PC-9 (cell line): Measurements from ENCODE around the gene KRT34. TPM values are rescaled to one million over a fixed set of nuclear protein-coding genes. Genes with fewer than 3 reads are reported as not detected.

ENCODE experiments used
- BruUV-seq: library from RNA; stranded (reverse); fragments of 400-500 nt; replicated peaks from 2 replicates; lab custom pipeline; 2021; lab: Mats Ljungman, UMichigan
- CTCF ChIA-PET: fragments of 300-600 bp; sonication (Branson Sonifier 250); formaldehyde crosslinking; loops from one replicate; lab custom pipeline; 2022; ENCODE audit warnings: antibody characterized with exemption; lab: Charles Lee
- POLR2A ChIA-PET: fragments of 300-600 bp; sonication (Branson Sonifier 250); formaldehyde crosslinking; loops from one replicate; lab custom pipeline; 2022; ENCODE audit warnings: antibody characterized with exemption; ENCODE audit not compliant: unreplicated experiment; lab: Charles Lee
- DNase-seq, 2 experiments: peaks; one replicate each; pipeline versions ENCODE4 v3.0.0 to v3.0.0-alpha.2; 2015 to 2022; ENCODE audit warnings: mixed read lengths in 1 of 2
- H2AFZ ChIP-seq: fragments of 200-600 bp; sonication (generic); 2 replicates; pipeline ENCODE4 v1.8.1; 2017; ENCODE audit warnings: antibody characterized with exemption
- H3F3A ChIP-seq: fragments of 200-600 bp; sonication (generic); 2 replicates; pipeline ENCODE4 v1.8.1; 2017; ENCODE audit warnings: antibody characterized with exemption, mild to moderate bottlenecking, low read depth; ENCODE audit not compliant: insufficient read depth
- H3K27ac ChIP-seq: fragments of 200-600 bp; sonication (generic); 2 replicates; pipeline ENCODE4 v1.6.1; 2016; ENCODE audit warnings: mixed run types
- H3K27me3 ChIP-seq: fragments of 200-600 bp; sonication (generic); 2 replicates; pipeline ENCODE4 v1.6.1; 2016; ENCODE audit warnings: low read depth, mixed run types; ENCODE audit not compliant: insufficient read depth
- H3K36me3 ChIP-seq: fragments of 200-600 bp; sonication (generic); 2 replicates; pipeline ENCODE4 v1.6.1; 2016; ENCODE audit warnings: low read depth, mixed run types
- H3K4me1 ChIP-seq: fragments of 200-600 bp; sonication (generic); replicated peaks from 2 replicates; pipeline ENCODE4 v1.6.1; 2016; ENCODE audit warnings: mixed run types; ENCODE audit not compliant: insufficient read depth
- H3K4me2 ChIP-seq: fragments of 200-600 bp; sonication (generic); 2 replicates; pipeline ENCODE4 v1.6.1; 2017; ENCODE audit warnings: mixed run types
- H3K4me3 ChIP-seq: fragments of 200-600 bp; sonication (generic); 2 replicates; pipeline ENCODE4 v1.6.1; 2016; ENCODE audit warnings: mixed run types
- H3K79me2 ChIP-seq: fragments of 200-600 bp; sonication (generic); 2 replicates; pipeline ENCODE4 v1.6.1; 2017; ENCODE audit warnings: low read depth, mixed run types
- H3K9me2 ChIP-seq: fragments of 200-600 bp; sonication (generic); 2 replicates; pipeline ENCODE4 v1.8.1; 2017; ENCODE audit warnings: mild to moderate bottlenecking; ENCODE audit not compliant: insufficient read depth
- H3K9me3 ChIP-seq: fragments of 200-600 bp; sonication (generic); 2 replicates; pipeline ENCODE4 v1.8.1; 2016; ENCODE audit warnings: low read depth; ENCODE audit not compliant: insufficient read depth
- H4K20me1 ChIP-seq: fragments of 200-600 bp; sonication (generic); 2 replicates; pipeline ENCODE4 v1.8.1; 2017; ENCODE audit not compliant: insufficient read depth
- EZH2 ChIP-seq: fragments of 200-600 bp; sonication (generic); IDR thresholded peaks from 2 replicates; pipeline ENCODE4 v1.8.0; 2017; ENCODE audit warnings: antibody characterized with exemption, low read depth
- intact Hi-C: fragments of 100-400 bp; cut with micrococcal nuclease; formaldehyde crosslinking; loops from one replicate; pipeline ENCODE4 v1.10.0; 2022; ENCODE audit not compliant: unreplicated experiment
- total RNA-seq: library from RNA; stranded (reverse); gene quantifications from 2 replicates; pipeline ENCODE4 v1.2.3, GENCODE V29; 2021
- TF ChIP-seq, protein P1 (sequence below): fragments of 200-600 bp; sonication (generic); conservative IDR thresholded peaks from 2 replicates; pipeline ENCODE4 v1.6.1; 2017; ENCODE audit warnings: mixed run types, antibody characterized with exemption, mild to moderate bottlenecking, moderate library complexity

Gene KRT34
- total RNA-seq, 1 experiment from 2014 or later: 1.4 TPM

DNA sequence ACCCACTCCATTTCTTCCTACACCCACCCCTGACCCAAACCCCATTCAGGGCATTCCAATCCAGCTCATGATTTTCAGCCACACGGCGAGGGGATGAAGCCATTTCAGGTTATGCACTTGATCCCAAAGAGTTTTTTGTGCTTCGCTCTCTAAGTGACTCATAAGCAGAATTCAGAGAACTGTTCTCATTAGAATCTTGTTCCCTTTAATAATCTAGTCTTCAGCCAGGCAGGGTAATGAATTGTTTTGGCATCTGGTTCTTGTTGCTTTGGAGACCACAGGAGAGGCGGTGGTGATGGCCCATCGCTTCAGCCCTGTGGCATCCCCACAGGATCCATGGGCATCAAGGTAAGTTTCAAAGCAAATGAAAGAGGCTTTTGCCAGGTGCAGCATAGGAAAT lies 20.1 kb upstream of the KRT34 start:
- peaks cover 48% of the 10 kb centered on the region for H3K4me1 ChIP-seq
- intact Hi-C loops: loop anchor here (5.0 kb wide), 3 partner anchors 65 to 495 kb away; no protein-coding TSS in a partner anchor

DNA sequence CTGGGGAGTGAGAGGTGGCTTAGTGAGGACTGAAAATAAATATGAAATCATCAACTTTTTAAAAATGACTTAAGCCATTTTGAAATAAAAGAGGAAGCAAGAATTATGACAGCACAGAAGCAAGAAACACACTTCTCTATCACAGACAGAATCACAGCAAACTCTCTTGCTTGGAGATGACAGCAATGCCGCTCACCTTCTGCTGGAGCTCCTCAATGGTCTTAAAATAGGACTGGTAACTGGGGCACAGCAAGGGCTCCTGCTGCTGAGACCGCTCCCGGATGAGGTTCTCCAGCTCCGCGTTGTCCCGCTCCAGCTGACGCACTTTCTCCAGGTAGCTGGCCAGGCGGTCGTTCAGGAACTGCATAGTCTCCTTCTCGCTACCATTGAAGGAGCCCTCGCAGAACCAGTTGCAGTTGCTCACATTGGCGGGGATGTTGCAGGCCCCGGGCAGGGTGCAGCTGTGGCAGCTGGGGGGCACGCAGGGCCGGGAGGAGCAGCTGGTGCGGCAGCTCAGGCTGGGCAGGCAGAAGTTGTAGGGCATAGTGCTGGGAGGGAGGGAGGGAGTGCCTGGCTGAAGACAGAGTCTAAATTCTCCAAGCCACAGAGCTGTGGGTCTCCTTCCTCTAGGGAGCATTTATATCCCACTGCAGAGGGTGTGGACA lies 15.0 kb upstream of the KRT34 start, which contains the start of gene KRT31:
TSS of gene KRT31 (minus strand) at position 613 of the 665 bp plus-strand sequence. CDS start at position 544, 69 bp downstream.
- H3K79me2 ChIP-seq: no peaks in the 10 kb centered on the region
- CTCF ChIA-PET: interaction anchor here (0.5 kb wide), 1 partner anchor 304 kb away, joined by 7 read pairs; no protein-coding TSS in a partner anchor
- no peak within 1 kb of the TSS for H2AFZ ChIP-seq
- BruUV-seq: no TSS peak
- H3K4me1 ChIP-seq: peaks cover 18% of the 10 kb centered on the region
- H4K20me1 ChIP-seq: no peaks in the 10 kb centered on the region
- TF ChIP-seq, protein P1, sequence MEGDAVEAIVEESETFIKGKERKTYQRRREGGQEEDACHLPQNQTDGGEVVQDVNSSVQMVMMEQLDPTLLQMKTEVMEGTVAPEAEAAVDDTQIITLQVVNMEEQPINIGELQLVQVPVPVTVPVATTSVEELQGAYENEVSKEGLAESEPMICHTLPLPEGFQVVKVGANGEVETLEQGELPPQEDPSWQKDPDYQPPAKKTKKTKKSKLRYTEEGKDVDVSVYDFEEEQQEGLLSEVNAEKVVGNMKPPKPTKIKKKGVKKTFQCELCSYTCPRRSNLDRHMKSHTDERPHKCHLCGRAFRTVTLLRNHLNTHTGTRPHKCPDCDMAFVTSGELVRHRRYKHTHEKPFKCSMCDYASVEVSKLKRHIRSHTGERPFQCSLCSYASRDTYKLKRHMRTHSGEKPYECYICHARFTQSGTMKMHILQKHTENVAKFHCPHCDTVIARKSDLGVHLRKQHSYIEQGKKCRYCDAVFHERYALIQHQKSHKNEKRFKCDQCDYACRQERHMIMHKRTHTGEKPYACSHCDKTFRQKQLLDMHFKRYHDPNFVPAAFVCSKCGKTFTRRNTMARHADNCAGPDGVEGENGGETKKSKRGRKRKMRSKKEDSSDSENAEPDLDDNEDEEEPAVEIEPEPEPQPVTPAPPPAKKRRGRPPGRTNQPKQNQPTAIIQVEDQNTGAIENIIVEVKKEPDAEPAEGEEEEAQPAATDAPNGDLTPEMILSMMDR: no peak
- TF ChIP-seq EZH2: no peak
- H3K4me2 ChIP-seq: no peak within 1 kb of the TSS
- H3K9me2 ChIP-seq: no peaks in the 10 kb centered on the region
- H3K27me3 ChIP-seq: no peaks in the 10 kb centered on the region
- POLR2A ChIA-PET: no interaction called here
- intact Hi-C loops: no loop called here
- H3K27ac ChIP-seq: no peak within 1 kb of the TSS
- peaks cover under 1% of the 10 kb centered on the region; the same call in 1 of the 2 replicates for H3F3A ChIP-seq
- no peaks in the 10 kb centered on the region for H3K9me3 ChIP-seq
- H3K36me3 ChIP-seq: no peaks in the 10 kb centered on the region
- H3K4me3 ChIP-seq: no peak within 1 kb of the TSS
- no peak for DNase-seq

More for the DNA sequence above, 20.1 kb upstream of the KRT34 start:
- no peak overlapping the region for H3K27ac ChIP-seq
- H3K36me3 ChIP-seq: no peaks in the 10 kb centered on the region
- no peak overlapping the region for H2AFZ ChIP-seq
- H3K4me3 ChIP-seq: no peak overlapping the region
- no peaks in the 10 kb centered on the region for H3K9me2 ChIP-seq
- no peaks in the 10 kb centered on the region for H3K27me3 ChIP-seq
- no peak for TF ChIP-seq EZH2
- TF ChIP-seq, protein P1: no peak
- peaks cover 32% of the 10 kb centered on the region for H3F3A ChIP-seq
- no peaks in the 10 kb centered on the region for H4K20me1 ChIP-seq
- BruUV-seq: no TSS peak
- ChIA-PET POLR2A (no interaction called here), CTCF (no interaction called here)
- no peak overlapping the region for H3K4me2 ChIP-seq
- no peaks in the 10 kb centered on the region for H3K79me2 ChIP-seq
- H3K9me3 ChIP-seq: no peaks in the 10 kb centered on the region
- no peak for DNase-seq

DNA sequence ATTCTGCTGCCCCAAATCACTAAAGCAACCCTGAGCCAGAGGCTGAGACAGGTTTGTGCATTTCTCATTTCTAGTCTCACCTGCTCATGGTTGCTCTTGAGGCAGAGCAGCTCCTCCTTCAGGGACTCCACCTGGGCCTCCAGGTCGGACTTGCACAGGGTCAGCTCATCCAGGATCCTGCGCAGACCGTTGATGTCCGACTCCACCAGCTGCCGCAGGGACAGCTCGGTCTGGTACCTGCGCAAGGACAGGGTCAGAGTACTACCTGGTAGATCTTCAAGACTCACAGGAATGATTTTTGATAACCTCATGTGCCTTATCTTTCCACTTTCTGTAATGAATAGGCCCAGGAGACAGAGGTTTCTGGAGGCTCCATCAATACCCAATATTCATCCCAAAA lies 14.2 kb upstream of the KRT34 start:
- DNase-seq: no peak
- no peaks in the 10 kb centered on the region for H3K9me2 ChIP-seq
- H3K27me3 ChIP-seq: no peaks in the 10 kb centered on the region
- no peak overlapping the region for H2AFZ ChIP-seq
- no peak overlapping the region for H3K4me2 ChIP-seq
- H3K36me3 ChIP-seq: no peaks in the 10 kb centered on the region
- H3K9me3 ChIP-seq: no peaks in the 10 kb centered on the region
- CTCF ChIA-PET: interaction anchor here (0.5 to 0.6 kb wide), 2 partner anchors 61 to 305 kb away, joined by 3 to 7 read pairs; no protein-coding TSS in a partner anchor
- no peaks in the 10 kb centered on the region; the same call in 1 of the 2 replicates for H3F3A ChIP-seq
- TF ChIP-seq, protein P1: no peak
- no peak for TF ChIP-seq EZH2
- peaks cover 21% of the 10 kb centered on the region for H3K4me1 ChIP-seq
- no TSS peak for BruUV-seq
- H4K20me1 ChIP-seq: no peaks in the 10 kb centered on the region
- no peak overlapping the region for H3K27ac ChIP-seq
- H3K4me3 ChIP-seq: no peak overlapping the region
- POLR2A ChIA-PET: no interaction called here
- intact Hi-C loops: no loop called here
- no peaks in the 10 kb centered on the region for H3K79me2 ChIP-seq
